ENCODE measurements around the gene CRIP2. TPM values are rescaled to one million over a fixed set of nuclear protein-coding genes. Genes with fewer than 3 reads are reported as not detected.

CRIP2 gene
- total and polyA plus RNA-seq, 2 donors (not counting 3 experiments of a cell fraction or from before 2014, with no cell fraction given): 322 to 954 TPM

- no peak overlapping the region for H3K4me2 ChIP-seq (ENCODE audit: insufficient read depth, low read length)
- H3K27me3 ChIP-seq (ENCODE audit: control insufficient read depth in 2 of 2, insufficient read depth in 2 of 2, low read length in 2 of 2): no peaks in the 10 kb centered on the region
- no peak overlapping the region for H3K27ac ChIP-seq (ENCODE audit: insufficient read depth, low read depth, low read length)
- H3K4me1 ChIP-seq (ENCODE audit: control insufficient read depth, extremely low read depth, insufficient read depth, low read length): no peaks in the 10 kb centered on the region
- H3K9me3 ChIP-seq (replicated peaks; ENCODE audit: control insufficient read depth, insufficient read depth, low read length): no peaks in the 10 kb centered on the region
- H3K36me3 ChIP-seq (ENCODE audit: control insufficient read depth in 2 of 2, extremely low read depth in 1 of 2, insufficient read depth in 2 of 2, low read length in 2 of 2): no peaks in the 10 kb centered on the region
- TF ChIP-seq, protein P1, sequence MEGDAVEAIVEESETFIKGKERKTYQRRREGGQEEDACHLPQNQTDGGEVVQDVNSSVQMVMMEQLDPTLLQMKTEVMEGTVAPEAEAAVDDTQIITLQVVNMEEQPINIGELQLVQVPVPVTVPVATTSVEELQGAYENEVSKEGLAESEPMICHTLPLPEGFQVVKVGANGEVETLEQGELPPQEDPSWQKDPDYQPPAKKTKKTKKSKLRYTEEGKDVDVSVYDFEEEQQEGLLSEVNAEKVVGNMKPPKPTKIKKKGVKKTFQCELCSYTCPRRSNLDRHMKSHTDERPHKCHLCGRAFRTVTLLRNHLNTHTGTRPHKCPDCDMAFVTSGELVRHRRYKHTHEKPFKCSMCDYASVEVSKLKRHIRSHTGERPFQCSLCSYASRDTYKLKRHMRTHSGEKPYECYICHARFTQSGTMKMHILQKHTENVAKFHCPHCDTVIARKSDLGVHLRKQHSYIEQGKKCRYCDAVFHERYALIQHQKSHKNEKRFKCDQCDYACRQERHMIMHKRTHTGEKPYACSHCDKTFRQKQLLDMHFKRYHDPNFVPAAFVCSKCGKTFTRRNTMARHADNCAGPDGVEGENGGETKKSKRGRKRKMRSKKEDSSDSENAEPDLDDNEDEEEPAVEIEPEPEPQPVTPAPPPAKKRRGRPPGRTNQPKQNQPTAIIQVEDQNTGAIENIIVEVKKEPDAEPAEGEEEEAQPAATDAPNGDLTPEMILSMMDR (IDR thresholded peaks at IDR 0.05; ENCODE audit: extremely low read depth in 1 of 2, insufficient read depth in 1 of 2, low read depth in 1 of 2, low read length in 2 of 2): no peak
- no peak for TF ChIP-seq GATA2 (IDR thresholded peaks at IDR 0.05; ENCODE audit: insufficient read depth, insufficient read length, low read depth, low read length)
- TF ChIP-seq MYC (IDR thresholded peaks at IDR 0.05; ENCODE audit: low read depth, low read length): no peak
- TF ChIP-seq FOS (IDR thresholded peaks at IDR 0.05; ENCODE audit: borderline replicate concordance, insufficient read depth, low read length): no peak
- no peak for TF ChIP-seq EZH2 (IDR thresholded peaks at IDR 0.05; ENCODE audit: borderline replicate concordance, low read depth, low read length, severe bottlenecking)
- DNase-seq (ENCODE audit: low read depth, low spot score): no peak
- no peaks in the 10 kb centered on the region for H4K20me1 ChIP-seq (replicated peaks; ENCODE audit: control insufficient read depth, extremely low read depth, insufficient read depth, low read length)
- H3K79me2 ChIP-seq (ENCODE audit: control insufficient read depth, insufficient read depth, low read length): no peaks in the 10 kb centered on the region
- dilution Hi-C loops (cut with MboI; ENCODE audit: extremely low pct_ligation_motif_present, low sequenced_read_pairs) (no loop called here), intact Hi-C loops (cut with micrococcal nuclease) (no loop called here)
- POLR2A ChIA-PET: no interaction called here
- no peaks in the 10 kb centered on the region for H3K9me1 ChIP-seq (replicated peaks; ENCODE audit: control insufficient read depth, extremely low read depth, insufficient read depth, low read length)
- CTCF ChIA-PET: no interaction called here
- H3K9ac ChIP-seq (replicated peaks; ENCODE audit: extremely low read depth, insufficient read depth, low read length): no peak overlapping the region
- H3K4me3 ChIP-seq (replicated peaks in 1 of 3; ENCODE audit: insufficient read depth in 1 of 3, low read depth in 1 of 3, low read length in 3 of 3): no peak overlapping the region
- H2AFZ ChIP-seq (ENCODE audit: low read depth, low read length): no peak overlapping the region
- FAIRE-seq: no peak
- BruUV-seq (replicated peaks): no TSS peak
Observed at GRCh38 chr14:105502446-105503295, 28.1 kb downstream of the CRIP2 start.

Data from endothelial cell of umbilical vein (primary cell).